Calu3 (cell line): ENCODE measurements around the gene ITGA6. TPM values are rescaled to one million over a fixed set of nuclear protein-coding genes. Genes with fewer than 3 reads are reported as not detected.

Experiments
- BruUV-seq: library from RNA; stranded (reverse); fragments of 400-500 nt; replicated peaks from 2 replicates; lab custom pipeline; 2021; lab: Mats Ljungman, UMichigan
- CTCF ChIA-PET: fragments of 300-600 bp; sonication (Branson Sonifier 250); formaldehyde crosslinking; loops from one replicate; lab custom pipeline; 2022; ENCODE audit warnings: antibody characterized with exemption; lab: Charles Lee
- DNase-seq: peaks from one replicate; pipeline ENCODE4 v3.0.0; 2022
- H3K27ac Mint-ChIP-seq: one replicate; pipeline ENCODE4 v1.8.0; 2022; ENCODE audit warnings: mixed read lengths; ENCODE audit not compliant: unreplicated experiment
- H3K27me3 Mint-ChIP-seq: one replicate; pipeline ENCODE4 v1.8.0; 2022; ENCODE audit warnings: mixed read lengths; ENCODE audit not compliant: unreplicated experiment
- H3K36me3 Mint-ChIP-seq: one replicate; pipeline ENCODE4 v1.8.0; 2022; ENCODE audit warnings: mild to moderate bottlenecking, moderate library complexity, mixed read lengths; ENCODE audit not compliant: insufficient read depth, unreplicated experiment
- H3K4me1 Mint-ChIP-seq: one replicate; pipeline ENCODE4 v1.8.0; 2022; ENCODE audit warnings: mild to moderate bottlenecking, low read depth, mixed read lengths; ENCODE audit not compliant: unreplicated experiment
- H3K4me3 Mint-ChIP-seq: one replicate; pipeline ENCODE4 v1.8.0; 2022; ENCODE audit warnings: mild to moderate bottlenecking, low read depth, moderate library complexity, mixed read lengths; ENCODE audit not compliant: unreplicated experiment
- H3K9me3 Mint-ChIP-seq: one replicate; pipeline ENCODE4 v1.8.0; 2022; ENCODE audit warnings: low read depth, mixed read lengths; ENCODE audit not compliant: unreplicated experiment
- intact Hi-C: fragments of 100-400 bp; cut with micrococcal nuclease; formaldehyde crosslinking; loops from one replicate; pipeline ENCODE4 v1.10.0; 2022; ENCODE audit not compliant: unreplicated experiment
- total RNA-seq: library from RNA; stranded (reverse); gene quantifications from 2 replicates; pipeline ENCODE4 v1.2.3, GENCODE V29; 2022
- TF ChIP-seq, protein P1 (sequence below): fragments of 200-600 bp; IDR thresholded peaks from one replicate; pipeline ENCODE4 v1.8.0; 2022; ENCODE audit warnings: antibody characterized with exemption; ENCODE audit not compliant: unreplicated experiment

The ITGA6 gene
- total RNA-seq, 1 experiment from 2014 or later: 270 TPM

DNA sequence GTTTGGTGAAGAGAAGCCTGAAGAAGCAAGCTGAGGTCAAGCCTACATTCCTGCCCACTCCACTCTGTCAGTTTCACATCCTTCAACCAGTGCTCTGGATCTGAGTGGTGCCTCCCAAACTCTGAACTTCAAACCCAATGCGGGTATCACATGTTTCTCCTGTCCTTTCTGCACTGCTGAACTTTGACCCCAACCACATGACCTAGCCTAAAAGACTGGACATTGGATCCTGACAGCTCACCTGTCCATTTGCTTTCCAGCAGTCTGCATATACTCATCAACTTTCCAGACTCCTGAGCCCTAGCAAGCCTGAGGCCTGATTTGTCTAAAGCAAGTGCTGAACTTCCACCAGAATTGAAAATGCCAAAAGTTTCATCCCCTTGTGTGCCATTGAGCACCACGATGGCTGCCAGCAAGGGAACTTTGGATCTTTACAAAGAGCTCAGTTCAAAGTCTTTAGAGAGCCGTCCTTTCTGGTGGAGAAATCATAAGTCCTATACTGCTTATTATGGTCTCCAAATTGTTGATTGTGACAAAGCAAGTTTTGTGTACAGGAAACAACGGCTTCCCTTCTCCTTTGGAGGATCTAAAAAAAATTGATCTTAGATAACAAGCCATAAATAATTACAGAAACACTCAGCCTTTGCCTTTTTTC lies 37.6 kb upstream of the ITGA6 start:
- CTCF ChIA-PET: interaction anchor here (0.7 kb wide), 1 partner anchor 40 kb away, joined by 3 read pairs; no protein-coding TSS in a partner anchor
- H3K36me3 Mint-ChIP-seq: no peaks in the 10 kb centered on the region
- no peak for DNase-seq
- TF ChIP-seq, protein P1, sequence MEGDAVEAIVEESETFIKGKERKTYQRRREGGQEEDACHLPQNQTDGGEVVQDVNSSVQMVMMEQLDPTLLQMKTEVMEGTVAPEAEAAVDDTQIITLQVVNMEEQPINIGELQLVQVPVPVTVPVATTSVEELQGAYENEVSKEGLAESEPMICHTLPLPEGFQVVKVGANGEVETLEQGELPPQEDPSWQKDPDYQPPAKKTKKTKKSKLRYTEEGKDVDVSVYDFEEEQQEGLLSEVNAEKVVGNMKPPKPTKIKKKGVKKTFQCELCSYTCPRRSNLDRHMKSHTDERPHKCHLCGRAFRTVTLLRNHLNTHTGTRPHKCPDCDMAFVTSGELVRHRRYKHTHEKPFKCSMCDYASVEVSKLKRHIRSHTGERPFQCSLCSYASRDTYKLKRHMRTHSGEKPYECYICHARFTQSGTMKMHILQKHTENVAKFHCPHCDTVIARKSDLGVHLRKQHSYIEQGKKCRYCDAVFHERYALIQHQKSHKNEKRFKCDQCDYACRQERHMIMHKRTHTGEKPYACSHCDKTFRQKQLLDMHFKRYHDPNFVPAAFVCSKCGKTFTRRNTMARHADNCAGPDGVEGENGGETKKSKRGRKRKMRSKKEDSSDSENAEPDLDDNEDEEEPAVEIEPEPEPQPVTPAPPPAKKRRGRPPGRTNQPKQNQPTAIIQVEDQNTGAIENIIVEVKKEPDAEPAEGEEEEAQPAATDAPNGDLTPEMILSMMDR: no peak
- H3K9me3 Mint-ChIP-seq: no peaks in the 10 kb centered on the region
- H3K27me3 Mint-ChIP-seq: no peaks in the 10 kb centered on the region
- no TSS peak for BruUV-seq
- H3K27ac Mint-ChIP-seq: no peak overlapping the region
- H3K4me3 Mint-ChIP-seq: no peak overlapping the region
- no peaks in the 10 kb centered on the region for H3K4me1 Mint-ChIP-seq
- intact Hi-C loops: no loop called here

DNA sequence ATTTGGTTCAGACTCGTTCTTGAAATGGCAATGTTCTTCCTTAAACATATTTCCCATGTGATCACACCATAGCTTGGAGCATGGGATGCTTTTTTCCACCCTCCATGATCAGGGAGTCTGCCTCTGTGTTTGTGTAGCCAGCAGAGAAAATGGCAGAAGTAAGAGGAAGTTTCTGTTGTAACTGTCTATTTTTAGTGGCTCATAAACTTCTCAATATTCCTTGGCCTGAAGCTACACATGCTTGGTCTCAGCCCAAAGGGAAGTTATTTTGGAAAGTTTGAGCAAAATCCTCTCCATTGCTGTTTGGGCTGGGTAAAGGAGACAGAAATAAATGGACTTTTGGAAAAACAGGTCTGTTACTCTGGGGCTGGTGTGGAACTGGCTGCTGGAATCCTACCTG lies 33.4 kb upstream of the ITGA6 start:
- TF ChIP-seq, protein P1: no peak
- no peaks in the 10 kb centered on the region for H3K27me3 Mint-ChIP-seq
- no TSS peak for BruUV-seq
- intact Hi-C loops: no loop called here
- no peak overlapping the region for H3K27ac Mint-ChIP-seq
- no peaks in the 10 kb centered on the region for H3K4me1 Mint-ChIP-seq
- H3K4me3 Mint-ChIP-seq: no peak overlapping the region
- CTCF ChIA-PET: no interaction called here
- no peak for DNase-seq
- no peaks in the 10 kb centered on the region for H3K9me3 Mint-ChIP-seq
- H3K36me3 Mint-ChIP-seq: no peaks in the 10 kb centered on the region

DNA sequence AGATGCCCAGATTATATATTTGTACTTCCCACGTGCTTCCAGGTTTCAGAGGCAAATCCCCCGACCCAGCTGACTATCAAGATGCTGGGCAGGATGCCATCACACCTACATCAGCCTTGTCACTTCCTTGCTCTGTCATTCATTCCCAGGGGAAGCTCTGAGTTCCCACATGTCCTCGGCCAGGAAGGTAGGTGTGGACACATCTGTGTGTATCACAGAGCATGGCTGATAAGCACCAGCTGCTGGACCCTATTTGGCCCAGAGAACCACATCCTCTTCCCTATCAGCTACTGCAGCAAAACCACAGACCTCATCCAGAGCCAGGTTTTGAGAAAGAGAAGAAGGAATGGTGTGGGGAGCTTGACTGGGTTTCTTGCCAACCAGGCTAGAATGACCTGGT lies 31.9 kb upstream of the ITGA6 start:
- intact Hi-C loops: no loop called here
- Mint-ChIP-seq H3K27ac (no peak overlapping the region), H3K9me3 (no peaks in the 10 kb centered on the region), H3K4me1 (no peaks in the 10 kb centered on the region), H3K4me3 (no peak overlapping the region), H3K36me3 (no peaks in the 10 kb centered on the region), H3K27me3 (no peaks in the 10 kb centered on the region)
- TF ChIP-seq, protein P1: no peak
- no peak for DNase-seq
- BruUV-seq: no TSS peak
- CTCF ChIA-PET: interaction anchor here (1.3 kb wide), 1 partner anchor 9 kb away, joined by 4 read pairs; no protein-coding TSS in a partner anchor

DNA sequence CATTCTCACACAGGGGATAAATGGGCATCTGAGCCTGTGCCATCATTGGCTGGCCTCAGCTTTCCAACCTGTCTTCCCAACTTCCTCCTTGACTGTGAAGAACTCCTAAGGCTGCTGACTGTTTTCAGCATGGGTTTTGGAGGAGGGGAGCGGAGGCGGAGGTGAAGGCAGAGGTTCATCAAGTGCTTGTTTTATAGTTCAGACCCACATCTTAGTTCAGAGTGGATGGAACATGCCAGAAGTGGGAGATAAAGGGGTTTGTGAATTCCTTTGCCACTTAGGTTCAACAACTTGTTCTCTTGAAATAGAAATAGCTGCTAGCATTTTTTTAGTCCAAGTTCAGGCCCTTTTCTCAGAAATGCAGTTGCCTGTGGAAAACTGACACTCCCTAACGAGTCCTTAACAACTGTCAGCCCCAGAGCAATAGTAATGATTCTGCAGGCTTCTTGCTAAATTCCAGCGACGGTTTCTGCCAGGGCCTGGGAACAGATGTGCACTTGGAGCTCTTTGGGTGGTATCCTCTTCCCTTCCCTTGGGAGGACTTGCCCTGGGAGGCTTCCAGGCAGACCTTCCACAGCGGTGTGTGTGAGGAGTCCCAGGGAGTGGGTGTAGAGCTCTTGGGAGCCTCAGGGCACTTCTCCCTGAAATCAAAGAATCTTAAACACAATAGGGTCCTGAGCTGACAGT lies 30.1 kb upstream of the ITGA6 start:
- H3K4me1 Mint-ChIP-seq: no peaks in the 10 kb centered on the region
- CTCF ChIA-PET: no interaction called here
- TF ChIP-seq, protein P1: no peak
- BruUV-seq: no TSS peak
- H3K4me3 Mint-ChIP-seq: no peak overlapping the region
- intact Hi-C loops: no loop called here
- DNase-seq: no peak
- no peak overlapping the region for H3K27ac Mint-ChIP-seq
- no peaks in the 10 kb centered on the region for H3K27me3 Mint-ChIP-seq
- no peaks in the 10 kb centered on the region for H3K9me3 Mint-ChIP-seq
- no peaks in the 10 kb centered on the region for H3K36me3 Mint-ChIP-seq
